GM12891 (cell line): ENCODE data around the gene ZNF644.

Experiments used
- PAX5 ChIP-seq: IDR thresholded peaks from 2 replicates; pipeline ENCODE4 v1.6.1; 2011; ENCODE audit warnings: low read length, moderate library complexity, mild to moderate bottlenecking; ENCODE audit not compliant: insufficient read depth, severe bottlenecking
- POLR2A ChIP-seq: IDR thresholded peaks from 2 replicates; pipeline ENCODE4 v1.6.1; 2011; ENCODE audit warnings: low read depth, low read length, control low read depth
- POLR2AphosphoS5 ChIP-seq: IDR thresholded peaks from 2 replicates; pipeline ENCODE4 v1.6.1; 2011; ENCODE audit warnings: low read depth, low read length, control low read depth
- SPI1 ChIP-seq: IDR thresholded peaks from 2 replicates; pipeline ENCODE4 v1.6.1; 2011; ENCODE audit warnings: low read depth, low read length, control low read depth
- TAF1 ChIP-seq: IDR thresholded peaks from 2 replicates; pipeline ENCODE4 v1.6.1; 2011; ENCODE audit warnings: low read depth, low read length, control low read depth

GRCh38 chr1:91054780-91055481 lies 33.1 kb upstream of the ZNF644 start:
- TF ChIP-seq TAF1 (no peak), POLR2A (no peak), POLR2AphosphoS5 (no peak), SPI1 (peak; percentile 93), PAX5 (no peak)
